Keratinocyte (primary cell): ENCODE data around the gene TARBP2.

Experiments
- CTCF ChIP-seq, 3 experiments: IDR thresholded peaks in 1 of 3; conservative IDR thresholded peaks in 1 of 3; optimal IDR thresholded peaks in 1 of 3; 2 replicates in 2 of 3; 3 replicates in 1 of 3; pipeline versions ENCODE3 to v1.5.1; 2011; ENCODE audit warnings: low read length in 3 of 3, mild to moderate bottlenecking in 3 of 3, moderate library complexity in 2 of 3, control low read depth in 1 of 3, inconsistent platforms in 1 of 3; ENCODE audit not compliant: insufficient read depth in 2 of 3; ENCODE audit errors: extremely low read depth in 1 of 3
- EZH2 ChIP-seq: IDR thresholded peaks from one replicate; pipeline ENCODE4 v1.6.1; 2012; ENCODE audit warnings: inconsistent platforms, mild to moderate bottlenecking, low read length, moderate library complexity

- TF ChIP-seq CTCF (optimal IDR thresholded peaks at IDR 0.05 in 1 of 3, IDR thresholded peaks at IDR 0.05 in 1 of 3, conservative IDR thresholded peaks at IDR 0.05 in 1 of 3; ENCODE audit: extremely low read depth in 1 of 3, insufficient read depth in 2 of 3, low read length in 3 of 3) (no peak), EZH2 (no peak)
These were observed 615 bp downstream of the TARBP2 start for GRCh38 chr12:53501615-53502181.
